Mesendoderm (in vitro differentiated cells): ENCODE results near the gene ERC2.

ENCODE experiments used
- DNase-seq: peaks from one replicate; pipeline ENCODE4 v3.0.0; 2013
- H2AK5ac ChIP-seq: 2 replicates; pipeline ENCODE4 v1.6.1; 2013; ENCODE audit warnings: low read length, inconsistent platforms
- H2BK120ac ChIP-seq: 2 replicates; pipeline ENCODE4 v1.6.1; 2013; ENCODE audit warnings: low read depth, mild to moderate bottlenecking, low read length, moderate library complexity, mixed read lengths
- H2BK15ac ChIP-seq: replicated peaks from 2 replicates; pipeline ENCODE4 v1.6.1; 2013; ENCODE audit warnings: low read depth, mild to moderate bottlenecking, moderate library complexity
- H2BK5ac ChIP-seq: 2 replicates; pipeline ENCODE4 v1.6.1; 2013; ENCODE audit warnings: low read length, inconsistent platforms
- H3K18ac ChIP-seq: 2 replicates; pipeline ENCODE4 v1.6.1; 2013; ENCODE audit warnings: mild to moderate bottlenecking, low read length, mixed read lengths
- H3K23ac ChIP-seq: one replicate; pipeline ENCODE4 v1.6.1; 2013; ENCODE audit warnings: low read length
- H3K27ac ChIP-seq: 2 replicates; pipeline ENCODE4 v1.5.1; 2013; ENCODE audit warnings: low read depth, mild to moderate bottlenecking, inconsistent platforms, low read length, moderate library complexity
- H3K27me3 ChIP-seq: 2 replicates; pipeline ENCODE4 v1.6.1; 2013; ENCODE audit warnings: low read length, control low read depth, mild to moderate bottlenecking, inconsistent platforms; ENCODE audit not compliant: insufficient read depth, poor library complexity
- H3K36me3 ChIP-seq: 2 replicates; pipeline ENCODE4 v1.6.1; 2013; ENCODE audit warnings: low read length, inconsistent platforms; ENCODE audit not compliant: control insufficient read depth, insufficient read depth
- H3K4ac ChIP-seq: one replicate; pipeline ENCODE4 v1.6.1; 2013; ENCODE audit warnings: low read depth, mild to moderate bottlenecking, low read length, moderate library complexity
- H3K4me1 ChIP-seq: 2 replicates; pipeline ENCODE4 v1.6.1; 2013; ENCODE audit warnings: low read depth, low read length, inconsistent platforms; ENCODE audit not compliant: control insufficient read depth
- H3K4me2 ChIP-seq: 2 replicates; pipeline ENCODE4 v1.6.1; 2013; ENCODE audit warnings: low read length
- H3K4me3 ChIP-seq: 2 replicates; pipeline ENCODE4 v1.5.1; 2013; ENCODE audit warnings: mild to moderate bottlenecking, low read length
- H3K56ac ChIP-seq: one replicate; pipeline ENCODE4 v1.6.1; 2013; ENCODE audit warnings: low read length
- H3K79me1 ChIP-seq: 2 replicates; pipeline ENCODE4 v1.6.1; 2013; ENCODE audit warnings: low read length, inconsistent platforms
- H3K79me2 ChIP-seq: 2 replicates; pipeline ENCODE4 v1.6.1; 2013; ENCODE audit warnings: mild to moderate bottlenecking, low read length; ENCODE audit not compliant: control insufficient read depth, insufficient read depth
- H3K9ac ChIP-seq: 2 replicates; pipeline ENCODE4 v1.6.1; 2013; ENCODE audit warnings: low read length, inconsistent platforms
- H4K5ac ChIP-seq: one replicate; pipeline ENCODE4 v1.6.1; 2013; ENCODE audit warnings: low read length
- H4K8ac ChIP-seq: one replicate; pipeline ENCODE4 v1.6.1; 2013; ENCODE audit warnings: low read depth, mild to moderate bottlenecking, control low read depth, low read length, moderate library complexity
- WGBS: extraction: QIAGEN DNeasy Blood & Tissue Kit; methylation state at CpG from one replicate; pipeline ENCODE4 v1.1.7; 2013; ENCODE audit warnings: low lambda C conversion rate, missing lambda C conversion rate; ENCODE audit not compliant: insufficient coverage; ENCODE audit errors: extremely low coverage; 5-methylcytosine and 5-hydroxymethylcytosine counted together

Gene ERC2

DNA sequence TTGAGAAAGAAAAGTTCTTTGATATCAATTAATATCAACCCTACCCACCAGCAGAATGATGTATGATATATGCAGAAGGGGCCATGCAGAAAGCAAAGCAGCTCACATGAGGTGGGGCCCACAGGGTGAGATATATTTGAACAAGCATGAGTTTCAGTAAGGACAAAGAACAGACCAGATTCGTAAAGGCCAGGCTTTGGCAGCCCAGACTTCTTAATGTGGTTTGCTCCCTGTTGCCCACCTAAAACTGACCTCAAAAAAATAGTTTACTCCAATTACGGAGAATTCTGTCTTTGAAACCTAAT lies 725.5 kb downstream of the ERC2 start:
- no peak for DNase-seq
- Histone ChIP-seq H4K8ac (no peak overlapping the region), H2BK15ac (no peak overlapping the region), H2BK120ac (no peak overlapping the region), H2BK5ac (no peak overlapping the region), H3K36me3 (no peaks in the 10 kb centered on the region), H3K23ac (no peak overlapping the region), H2AK5ac (no peak overlapping the region), H3K79me2 (no peaks in the 10 kb centered on the region), H4K5ac (no peak overlapping the region), H3K79me1 (no peaks in the 10 kb centered on the region), H3K27ac (no peak overlapping the region), H3K9ac (no peak overlapping the region), H3K4me3 (no peak overlapping the region), H3K56ac (no peak overlapping the region), H3K18ac (no peak overlapping the region), H3K4me2 (no peak overlapping the region), H3K27me3 (no peaks in the 10 kb centered on the region), H3K4ac (no peak overlapping the region), H3K4me1 (no peaks in the 10 kb centered on the region)
- WGBS: no CpG with 5 or more reads among the region's 2 CpGs

DNA sequence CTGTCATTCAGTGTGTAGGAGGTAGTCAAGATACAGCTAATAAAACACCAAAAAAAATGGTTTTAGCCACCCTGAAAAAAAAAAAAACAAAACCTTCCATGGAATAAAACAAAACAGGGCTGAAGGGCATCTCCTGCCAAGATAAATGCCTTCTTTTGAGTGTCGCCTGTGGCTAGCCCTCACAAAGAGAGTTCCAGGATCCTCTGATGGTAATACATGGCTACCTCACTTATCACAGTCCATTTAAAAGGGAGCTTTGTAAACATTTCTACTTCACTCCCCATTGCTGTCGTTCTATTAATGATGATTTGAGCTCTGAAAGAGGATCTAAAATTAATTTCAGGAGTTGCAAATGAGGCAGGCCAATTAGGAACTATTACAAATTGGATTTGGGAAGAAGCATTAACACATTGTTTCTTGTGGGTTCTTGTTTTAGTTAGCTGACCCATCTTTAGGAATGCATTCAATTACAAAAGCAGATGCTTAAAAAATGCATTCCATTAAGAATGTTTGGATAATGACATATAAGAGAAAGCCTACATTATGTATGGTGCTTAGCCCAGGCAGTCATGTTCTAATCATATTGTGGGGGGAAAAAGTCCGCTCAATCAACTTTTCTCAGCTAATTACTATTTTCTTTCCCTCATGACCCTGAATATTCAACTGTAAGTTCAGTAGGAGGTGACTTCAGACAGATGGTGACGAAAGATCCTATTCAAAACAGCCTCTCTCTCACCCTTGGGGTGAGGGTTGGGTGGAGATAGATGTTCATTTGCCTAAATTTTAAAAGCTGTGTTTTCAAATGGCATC lies 726.0 kb downstream of the ERC2 start:
- H3K4ac ChIP-seq: no peak overlapping the region
- no peak overlapping the region for H3K4me3 ChIP-seq
- H2BK120ac ChIP-seq: no peak overlapping the region
- no peaks in the 10 kb centered on the region for H3K79me1 ChIP-seq
- H4K5ac ChIP-seq: no peak overlapping the region
- no peak overlapping the region for H2AK5ac ChIP-seq
- no peak overlapping the region for H3K56ac ChIP-seq
- no peaks in the 10 kb centered on the region for H3K79me2 ChIP-seq
- DNase-seq: no peak
- no peak overlapping the region for H2BK5ac ChIP-seq
- H3K36me3 ChIP-seq: no peaks in the 10 kb centered on the region
- WGBS: no CpG with 5 or more reads among the region's 4 CpGs
- no peak overlapping the region for H4K8ac ChIP-seq
- no peak overlapping the region for H3K18ac ChIP-seq
- H3K9ac ChIP-seq: no peak overlapping the region
- H3K23ac ChIP-seq: no peak overlapping the region
- H3K4me1 ChIP-seq: no peaks in the 10 kb centered on the region
- H3K27ac ChIP-seq: no peak overlapping the region
- no peak overlapping the region for H2BK15ac ChIP-seq
- no peaks in the 10 kb centered on the region for H3K27me3 ChIP-seq
- H3K4me2 ChIP-seq: no peak overlapping the region

DNA sequence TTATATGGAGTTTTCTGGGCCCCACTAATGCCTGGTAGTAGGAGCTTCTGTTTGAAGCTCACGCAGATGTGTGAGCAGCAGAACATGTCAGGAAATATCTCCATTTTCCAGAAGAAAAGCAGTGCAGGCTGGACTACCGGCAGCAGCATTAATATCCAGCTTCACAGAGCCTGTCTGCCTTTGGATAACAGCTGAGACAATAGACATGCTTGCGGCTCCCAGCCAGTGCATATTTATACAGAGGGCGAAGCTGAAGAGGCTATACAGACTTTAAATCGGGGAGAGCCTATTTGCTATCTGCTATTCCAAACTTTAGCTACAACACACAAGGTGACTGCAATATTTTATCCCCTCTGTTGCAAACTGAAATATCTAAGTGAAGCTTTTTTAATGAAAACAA lies 731.1 kb downstream of the ERC2 start:
- WGBS: no CpG with 5 or more reads among the region's 5 CpGs
- no peak for DNase-seq
- H3K18ac ChIP-seq: no peak overlapping the region
- no peaks in the 10 kb centered on the region for H3K27me3 ChIP-seq
- H3K79me1 ChIP-seq: no peaks in the 10 kb centered on the region
- H3K4me2 ChIP-seq: no peak overlapping the region
- H2BK120ac ChIP-seq: no peak overlapping the region
- H4K5ac ChIP-seq: no peak overlapping the region
- H3K27ac ChIP-seq: no peak overlapping the region
- no peaks in the 10 kb centered on the region for H3K4me1 ChIP-seq
- no peak overlapping the region for H3K9ac ChIP-seq
- no peaks in the 10 kb centered on the region for H3K79me2 ChIP-seq
- H3K23ac ChIP-seq: no peak overlapping the region
- no peaks in the 10 kb centered on the region for H3K36me3 ChIP-seq
- no peak overlapping the region for H3K4me3 ChIP-seq
- no peak overlapping the region for H3K4ac ChIP-seq
- no peak overlapping the region for H2BK15ac ChIP-seq
- H2AK5ac ChIP-seq: no peak overlapping the region
- no peak overlapping the region for H2BK5ac ChIP-seq
- no peak overlapping the region for H3K56ac ChIP-seq
- no peak overlapping the region for H4K8ac ChIP-seq

DNA sequence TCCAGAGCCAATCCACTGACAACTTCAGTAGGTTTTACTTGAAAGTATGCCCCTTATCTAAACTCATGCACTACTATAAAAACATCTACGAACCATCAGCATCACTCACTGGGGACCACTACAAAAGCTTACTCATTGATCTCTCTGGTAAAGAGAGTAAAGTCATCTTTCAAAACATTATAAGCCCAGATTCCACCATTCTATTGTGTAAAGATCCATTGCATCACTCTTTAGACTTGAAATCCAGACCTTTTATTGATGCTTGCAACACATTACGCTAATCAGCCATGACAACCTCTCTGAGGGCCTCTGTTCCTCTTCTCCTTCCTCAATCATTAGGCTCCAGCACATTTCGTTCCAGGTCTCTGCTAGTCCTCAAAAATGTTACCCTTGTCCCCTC lies 732.3 kb downstream of the ERC2 start:
- H2BK15ac ChIP-seq: no peak overlapping the region
- H3K56ac ChIP-seq: no peak overlapping the region
- H3K4me1 ChIP-seq: no peaks in the 10 kb centered on the region
- H3K9ac ChIP-seq: no peak overlapping the region
- H3K4ac ChIP-seq: no peak overlapping the region
- H3K27ac ChIP-seq: no peak overlapping the region
- H3K4me2 ChIP-seq: no peak overlapping the region
- no peak overlapping the region for H2BK5ac ChIP-seq
- H3K79me1 ChIP-seq: no peaks in the 10 kb centered on the region
- H2BK120ac ChIP-seq: no peak overlapping the region
- no peaks in the 10 kb centered on the region for H3K36me3 ChIP-seq
- DNase-seq: no peak
- no peaks in the 10 kb centered on the region for H3K79me2 ChIP-seq
- no peak overlapping the region for H4K5ac ChIP-seq
- H2AK5ac ChIP-seq: no peak overlapping the region
- WGBS: no CpG with 5 or more reads among the region's 3 CpGs
- H3K27me3 ChIP-seq: no peaks in the 10 kb centered on the region
- no peak overlapping the region for H4K8ac ChIP-seq
- no peak overlapping the region for H3K18ac ChIP-seq
- no peak overlapping the region for H3K23ac ChIP-seq
- no peak overlapping the region for H3K4me3 ChIP-seq

DNA sequence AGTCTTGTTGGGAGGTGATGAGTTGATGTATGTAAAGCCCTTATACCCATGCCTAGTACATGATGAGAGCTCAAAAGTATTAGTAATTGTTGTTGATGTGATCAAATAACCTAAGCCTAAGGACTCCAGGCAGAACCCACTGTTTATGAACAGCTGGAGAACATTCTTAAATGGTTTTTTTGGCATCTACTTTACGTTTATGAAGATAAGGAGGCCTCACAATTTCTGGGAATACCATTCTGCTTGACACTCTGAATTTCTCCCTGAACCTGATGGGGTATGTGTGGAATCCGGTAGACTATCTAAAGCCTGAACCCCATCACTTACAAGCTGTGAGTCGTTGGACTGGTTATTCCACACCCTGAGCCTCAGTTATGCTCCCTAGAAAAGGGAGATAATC lies 736.5 kb downstream of the ERC2 start:
- Histone ChIP-seq H2BK5ac (no peak overlapping the region), H3K36me3 (no peaks in the 10 kb centered on the region), H3K4me2 (no peak overlapping the region), H3K4me3 (no peak overlapping the region), H3K79me2 (no peaks in the 10 kb centered on the region), H2BK15ac (no peak overlapping the region), H4K5ac (no peak overlapping the region), H2BK120ac (no peak overlapping the region), H3K18ac (no peak overlapping the region), H4K8ac (no peak overlapping the region), H3K9ac (no peak overlapping the region), H3K4me1 (no peaks in the 10 kb centered on the region), H3K27ac (no peak overlapping the region), H2AK5ac (no peak overlapping the region), H3K4ac (no peak overlapping the region), H3K56ac (no peak overlapping the region), H3K27me3 (no peaks in the 10 kb centered on the region), H3K79me1 (no peaks in the 10 kb centered on the region), H3K23ac (no peak overlapping the region)
- no CpG with 5 or more reads among the region's 3 CpGs for WGBS
- DNase-seq: no peak

DNA sequence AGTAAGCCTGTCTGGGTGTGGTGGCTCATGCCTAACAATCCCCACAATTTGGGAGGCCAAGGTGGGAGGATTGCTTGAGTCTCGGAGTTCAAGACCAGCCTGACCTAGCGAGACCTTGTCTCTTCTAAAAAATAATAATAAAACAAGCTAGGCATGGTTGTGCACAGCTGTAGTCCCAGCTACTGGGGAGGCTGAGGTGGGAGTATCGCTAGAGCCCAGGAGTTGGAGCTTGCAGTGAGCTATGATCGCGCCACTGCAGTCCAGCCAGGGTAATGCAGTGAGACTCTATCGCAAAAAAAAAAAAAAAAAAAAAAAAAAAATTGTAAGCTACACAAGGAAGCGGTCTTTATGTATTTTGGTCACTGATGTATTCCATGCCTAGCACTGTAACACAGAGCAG lies 738.7 kb downstream of the ERC2 start:
- no peak overlapping the region for H2BK5ac ChIP-seq
- no peak overlapping the region for H4K5ac ChIP-seq
- no peaks in the 10 kb centered on the region for H3K79me2 ChIP-seq
- H3K23ac ChIP-seq: no peak overlapping the region
- H3K4me2 ChIP-seq: no peak overlapping the region
- no peak overlapping the region for H3K9ac ChIP-seq
- H2AK5ac ChIP-seq: no peak overlapping the region
- H3K36me3 ChIP-seq: no peaks in the 10 kb centered on the region
- no peak overlapping the region for H4K8ac ChIP-seq
- no peak overlapping the region for H3K4ac ChIP-seq
- no CpG with 5 or more reads among the region's 7 CpGs for WGBS
- no peak overlapping the region for H3K27ac ChIP-seq
- no peak overlapping the region for H2BK15ac ChIP-seq
- no peak overlapping the region for H3K18ac ChIP-seq
- no peaks in the 10 kb centered on the region for H3K27me3 ChIP-seq
- no peaks in the 10 kb centered on the region for H3K79me1 ChIP-seq
- DNase-seq: no peak
- H3K56ac ChIP-seq: no peak overlapping the region
- H3K4me1 ChIP-seq: peaks cover 1% of the 10 kb centered on the region
- no peak overlapping the region for H2BK120ac ChIP-seq
- H3K4me3 ChIP-seq: no peak overlapping the region
